Activated CD8-positive, alpha-beta memory T cell treated with anti-CD3 and anti-CD28 coated beads for 48 hours (primary cell): ENCODE data around the gene SLCO1C1.
"Not testable (repeated sequence)": the region's sequence is repeated elsewhere in the genome, so short reads cannot be mapped to it uniquely, and the experiment has no call there.

ENCODE experiments used
- DNase-seq, 3 experiments: peaks; one replicate each; pipeline ENCODE4 v3.0.0-alpha.2; 2020; ENCODE audit warnings: low read depth in 2 of 3, low spot score in 2 of 3

Gene SLCO1C1

GRCh38 chr12:20695232-20695631, at the start of gene SLCO1C1:
TSS of gene SLCO1C1 (plus strand) at chr12:20695332. CDS start at chr12:20699577, 4,245 bp downstream.
- DNase-seq: no peak

GRCh38 chr12:20646239-20646827, 48.8 kb upstream of the SLCO1C1 start:
- DNase-seq: no peak

- DNase-seq: no peak
These were observed 41.3 kb upstream of the SLCO1C1 start for GRCh38 chr12:20653871-20654270.

- no peak for DNase-seq
These were observed 38.5 kb upstream of the SLCO1C1 start for GRCh38 chr12:20656600-20656999.

GRCh38 chr12:20657496-20657895, 37.6 kb upstream of the SLCO1C1 start:
- DNase-seq: no peak

- no peak for DNase-seq
These were observed 13.8 kb upstream of the SLCO1C1 start for GRCh38 chr12:20681334-20681733.

- DNase-seq: no peak
These were observed 1.2 kb downstream of the SLCO1C1 start for GRCh38 chr12:20696181-20696905.

GRCh38 chr12:20701106-20701505, 6.0 kb downstream of the SLCO1C1 start:
- DNase-seq: no peak

GRCh38 chr12:20704860-20705259, 9.7 kb downstream of the SLCO1C1 start:
- no peak for DNase-seq

GRCh38 chr12:20711846-20712245, 16.7 kb downstream of the SLCO1C1 start:
- no peak for DNase-seq

GRCh38 chr12:20716037-20716436, 20.9 kb downstream of the SLCO1C1 start:
- DNase-seq: no peak

- DNase-seq: no peak
These were observed 21.9 kb downstream of the SLCO1C1 start for GRCh38 chr12:20716985-20717384.

- no peak for DNase-seq
These were observed 23.2 kb downstream of the SLCO1C1 start for GRCh38 chr12:20718294-20718693.

GRCh38 chr12:20722142-20722541, 27.0 kb downstream of the SLCO1C1 start:
- no peak for DNase-seq

GRCh38 chr12:20731274-20731673, 36.1 kb downstream of the SLCO1C1 start:
- DNase-seq: no peak

- no peak for DNase-seq
These were observed 45.8 kb downstream of the SLCO1C1 start for GRCh38 chr12:20740972-20741371.

- no peak for DNase-seq
These were observed 53.1 kb downstream of the SLCO1C1 start for GRCh38 chr12:20748198-20748597.

- no peak for DNase-seq
These were observed 55.9 kb downstream of the SLCO1C1 start for GRCh38 chr12:20751046-20751445.

- DNase-seq: no peak
These were observed 82.3 kb downstream of the SLCO1C1 start for GRCh38 chr12:20777420-20777819.

- DNase-seq: no peak
These were observed 83.8 kb downstream of the SLCO1C1 start for GRCh38 chr12:20778969-20779368.

GRCh38 chr12:20779971-20780370, 84.8 kb downstream of the SLCO1C1 start:
- DNase-seq: not testable (repeated sequence)

- not testable (repeated sequence) for DNase-seq
These were observed 88.7 kb downstream of the SLCO1C1 start for GRCh38 chr12:20783796-20784357.
